Smooth muscle cell (in vitro differentiated cells): Measurements from ENCODE around the gene PRDM13. TPM values are rescaled to one million over a fixed set of nuclear protein-coding genes. Genes with fewer than 3 reads are reported as not detected.

Experiments used
- DNase-seq: peaks from one replicate; lab custom pipeline; 2025; ENCODE audit not compliant: unreplicated experiment; lab: John Stamatoyannopoulos, UW
- H2AFZ ChIP-seq: fragments of 200-600 bp; sonication (generic); 2 replicates; pipeline ENCODE4 v1.6.0; 2016; ENCODE audit warnings: antibody characterized with exemption, low read depth, mild to moderate bottlenecking
- H3F3A ChIP-seq: fragments of 200-600 bp; sonication (generic); 2 replicates; pipeline ENCODE4 v1.6.0; 2017; ENCODE audit warnings: antibody characterized with exemption, low read depth
- H3K27ac ChIP-seq: fragments of 200-600 bp; sonication (generic); 2 replicates; pipeline ENCODE4 v1.5.1; 2016; ENCODE audit warnings: low read depth, mild to moderate bottlenecking
- H3K27me3 ChIP-seq: fragments of 200-600 bp; sonication (generic); 2 replicates; pipeline ENCODE4 v1.6.1; 2016; ENCODE audit warnings: low read depth, mild to moderate bottlenecking
- H3K36me3 ChIP-seq: fragments of 200-600 bp; sonication (generic); 2 replicates; pipeline ENCODE4 v1.5.1; 2016; ENCODE audit warnings: low read depth
- H3K4me1 ChIP-seq: fragments of 200-600 bp; sonication (generic); 2 replicates; pipeline ENCODE4 v1.5.1; 2016; ENCODE audit warnings: low read depth
- H3K4me2 ChIP-seq: fragments of 200-600 bp; sonication (generic); 2 replicates; pipeline ENCODE4 v1.6.0; 2016; ENCODE audit warnings: mild to moderate bottlenecking
- H3K4me3 ChIP-seq: fragments of 200-600 bp; sonication (generic); 2 replicates; pipeline ENCODE4 v1.5.1; 2016; ENCODE audit warnings: mild to moderate bottlenecking
- H3K79me2 ChIP-seq: fragments of 200-600 bp; sonication (generic); 2 replicates; pipeline ENCODE4 v1.6.0; 2016; ENCODE audit warnings: low read depth, mild to moderate bottlenecking
- H3K9ac ChIP-seq: fragments of 200-600 bp; sonication (generic); 2 replicates; pipeline ENCODE4 v1.6.0; 2016; ENCODE audit warnings: low read depth
- H3K9me3 ChIP-seq: fragments of 200-600 bp; sonication (generic); replicated peaks from 2 replicates; pipeline ENCODE4 v1.5.1; 2016; ENCODE audit warnings: low read depth
- H4K20me1 ChIP-seq: fragments of 200-600 bp; sonication (generic); 2 replicates; pipeline ENCODE4 v1.6.0; 2016; ENCODE audit warnings: low read depth
- CTCF ChIP-seq: fragments of 200-600 bp; sonication (generic); IDR thresholded peaks from 2 replicates; pipeline ENCODE4 v1.5.1; 2017; ENCODE audit warnings: borderline replicate concordance, mild to moderate bottlenecking, antibody characterized with exemption; ENCODE audit not compliant: insufficient read depth, poor library complexity, severe bottlenecking
- WGBS: methylation state at CpG from one replicate; pipeline ENCODE4 v1.1.7; 2016; ENCODE audit warnings: low lambda C conversion rate; 5-methylcytosine and 5-hydroxymethylcytosine counted together
- polyA plus RNA-seq: library from polyadenylated mRNA; unstranded; fragments of >200 nt; fragmentation: Nextera tagmentation; extraction: Ambion mirVana; gene quantifications from 2 replicates; pipeline ENCODE4 v1.2.1, GENCODE V29; 2016
- total RNA-seq: library from RNA; depleted of rRNA; stranded (reverse); fragments of >200 nt; gene quantifications from 2 replicates; pipeline ENCODE4 v1.2.3, GENCODE V29; 2014

Gene PRDM13
- total and polyA plus RNA-seq, 2 experiments from 2014 or later, result not detected

- Histone ChIP-seq H4K20me1 (no peaks in the 10 kb centered on the region), H3K9me3 (no peaks in the 10 kb centered on the region), H3K4me3 (no peak overlapping the region), H3K36me3 (no peaks in the 10 kb centered on the region), H3K27ac (no peak overlapping the region), H3K4me2 (no peak overlapping the region), H3K4me1 (peaks cover 17% of the 10 kb centered on the region), H3K9ac (no peak overlapping the region), H3F3A (no peaks in the 10 kb centered on the region), H3K27me3 (peaks cover 100% of the 10 kb centered on the region), H2AFZ (no peak overlapping the region), H3K79me2 (no peaks in the 10 kb centered on the region)
- WGBS, result 7% methylated on average over 32 of the region's 34 CpGs
- no peak for TF ChIP-seq CTCF
- DNase-seq, result no peak
Observed at GRCh38 chr6:99607416-99608036, 893 bp downstream of the PRDM13 start.

- Histone ChIP-seq H3K9me3 (no peaks in the 10 kb centered on the region), H3K4me3 (no peak overlapping the region), H3K27ac (no peak overlapping the region), H3K4me1 (peaks cover 13% of the 10 kb centered on the region), H3K36me3 (no peaks in the 10 kb centered on the region), H3K27me3 (peaks cover 100% of the 10 kb centered on the region), H3K4me2 (no peak overlapping the region), H2AFZ (no peak overlapping the region), H3K79me2 (no peaks in the 10 kb centered on the region), H4K20me1 (no peaks in the 10 kb centered on the region), H3F3A (no peaks in the 10 kb centered on the region), H3K9ac (no peak overlapping the region)
- TF ChIP-seq CTCF, result no peak
- 7% methylated on average over 29 of the region's 29 CpGs for WGBS
- DNase-seq, result no peak
Observed at GRCh38 chr6:99608059-99608885, 1.6 kb downstream of the PRDM13 start.

- H3F3A ChIP-seq, result no peaks in the 10 kb centered on the region
- H3K36me3 ChIP-seq, result no peaks in the 10 kb centered on the region
- H4K20me1 ChIP-seq, result no peaks in the 10 kb centered on the region
- TF ChIP-seq CTCF, result no peak
- 13% methylated on average over 24 of the region's 24 CpGs for WGBS
- H3K4me1 ChIP-seq, result peaks cover 11% of the 10 kb centered on the region
- H3K4me2 ChIP-seq, result no peak overlapping the region
- no peak overlapping the region for H2AFZ ChIP-seq
- H3K9me3 ChIP-seq, result no peaks in the 10 kb centered on the region
- H3K9ac ChIP-seq, result no peak overlapping the region
- DNase-seq, result no peak
- no peaks in the 10 kb centered on the region for H3K79me2 ChIP-seq
- H3K4me3 ChIP-seq, result no peak overlapping the region
- H3K27me3 ChIP-seq, result peaks cover 100% of the 10 kb centered on the region
- no peak overlapping the region for H3K27ac ChIP-seq
Observed at GRCh38 chr6:99608886-99609482, 2.4 kb downstream of the PRDM13 start.
